IPS DF 19.7 (cell line): ENCODE results near the gene MPST.

Source experiments
- DNase-seq: peaks from one replicate; pipeline ENCODE4 v3.0.0-alpha.2; 2013; ENCODE audit warnings: low read depth, low spot score

The MPST gene

DNA sequence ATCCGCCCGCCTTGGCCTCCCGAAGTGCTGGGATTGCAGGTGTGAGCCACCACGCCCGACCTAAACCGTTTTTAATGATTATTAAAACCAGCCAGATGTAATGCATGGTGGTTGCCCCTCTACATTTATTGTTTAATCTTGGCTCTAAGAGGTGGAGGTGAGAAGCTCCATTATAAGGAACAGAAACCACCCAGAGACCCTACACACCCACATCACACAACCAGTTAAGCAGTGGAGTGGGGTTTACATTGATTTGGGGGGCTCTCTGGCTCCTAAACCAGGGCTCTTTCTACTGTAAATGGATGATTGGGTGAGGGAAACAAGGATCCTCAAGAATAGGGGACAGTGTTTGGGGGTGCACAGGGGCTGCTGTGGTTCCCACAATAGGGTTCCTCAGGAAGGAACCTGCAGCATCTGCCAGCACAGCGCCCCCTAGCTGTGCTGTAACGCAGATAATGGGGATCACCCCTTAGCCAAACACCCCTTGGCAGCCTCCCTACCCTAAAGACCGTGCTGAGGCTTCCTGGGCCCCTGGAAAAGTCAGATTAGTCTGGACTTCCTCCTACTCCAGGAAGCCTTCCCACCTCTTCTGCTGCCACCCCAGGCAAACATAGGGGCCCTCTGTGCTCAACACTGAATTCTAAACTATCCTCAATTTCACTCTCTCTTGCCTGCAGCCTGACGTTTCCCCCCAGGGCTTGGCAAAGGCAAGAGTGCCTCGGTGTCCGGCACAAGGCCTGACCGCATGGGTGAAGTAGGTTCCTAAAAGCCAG, 2.4 kb downstream of the MPST start:
- DNase-seq, result no peak

DNA sequence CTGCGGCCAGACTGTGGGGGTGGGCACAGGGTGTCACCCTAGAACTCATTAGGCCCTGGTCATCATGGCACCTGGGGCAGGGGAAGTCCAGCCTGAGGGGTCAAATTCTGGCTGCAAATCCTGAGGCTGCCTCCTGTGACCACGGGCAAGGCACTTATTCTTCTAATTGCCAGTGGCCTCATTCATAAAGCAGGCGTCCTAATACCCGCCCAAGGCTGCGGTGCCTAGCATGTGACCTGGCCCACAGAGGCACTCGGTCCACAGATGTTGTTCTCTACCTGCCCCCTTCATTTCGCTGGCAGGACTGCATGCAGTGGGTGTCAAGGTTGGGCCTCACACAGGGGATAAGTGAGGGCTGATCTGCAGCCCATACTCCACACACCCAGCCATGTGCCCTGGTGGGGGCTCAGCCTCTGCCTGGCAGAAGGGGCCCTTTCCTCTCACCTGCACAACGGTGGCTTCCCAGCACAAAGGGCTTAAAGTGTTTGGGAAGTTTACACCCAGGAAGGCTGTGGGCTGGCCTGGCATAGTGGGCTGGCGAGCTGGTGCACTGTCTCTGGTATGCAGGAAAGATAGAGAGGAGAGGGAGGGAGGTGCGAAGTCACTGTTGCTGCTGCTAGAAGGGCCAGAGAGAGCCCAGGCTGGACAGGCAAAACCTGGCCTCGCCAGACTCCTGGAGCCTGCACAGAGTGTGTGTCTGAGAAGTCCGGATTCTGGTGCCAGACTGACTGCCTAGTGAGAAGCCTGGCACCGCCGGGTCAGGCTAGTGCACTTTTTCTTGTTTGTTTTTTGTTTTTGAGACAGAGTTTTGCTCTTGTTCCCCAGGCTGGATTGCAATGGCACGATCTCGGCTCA, 3.2 kb downstream of the MPST start:
- no peak for DNase-seq

DNA sequence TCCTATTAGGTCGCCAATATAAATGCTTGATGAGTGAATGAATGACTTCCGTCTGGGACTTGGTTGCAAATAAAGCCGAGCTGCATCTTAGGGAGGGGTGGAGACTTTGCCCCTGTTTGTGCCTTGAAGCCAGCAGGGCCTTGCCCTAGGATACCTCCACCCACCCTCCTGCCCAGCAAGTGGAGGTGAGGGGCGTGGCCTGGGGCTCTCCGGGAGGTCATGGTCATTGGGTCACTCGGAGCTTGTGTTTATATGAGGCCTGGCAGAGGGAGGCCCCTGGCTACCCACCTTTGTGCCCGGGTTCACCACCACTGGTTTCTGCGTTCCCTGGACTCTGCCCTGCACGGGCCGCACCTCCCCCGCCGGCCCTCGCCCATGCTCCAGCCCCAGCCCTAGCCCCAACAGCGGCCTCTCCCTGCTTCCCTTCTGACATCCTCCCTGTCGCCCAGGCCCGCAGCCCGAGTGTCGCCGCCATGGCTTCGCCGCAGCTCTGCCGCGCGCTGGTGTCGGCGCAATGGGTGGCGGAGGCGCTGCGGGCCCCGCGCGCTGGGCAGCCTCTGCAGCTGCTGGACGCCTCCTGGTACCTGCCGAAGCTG, 4.3 kb downstream of the MPST start:
- no peak for DNase-seq

DNA sequence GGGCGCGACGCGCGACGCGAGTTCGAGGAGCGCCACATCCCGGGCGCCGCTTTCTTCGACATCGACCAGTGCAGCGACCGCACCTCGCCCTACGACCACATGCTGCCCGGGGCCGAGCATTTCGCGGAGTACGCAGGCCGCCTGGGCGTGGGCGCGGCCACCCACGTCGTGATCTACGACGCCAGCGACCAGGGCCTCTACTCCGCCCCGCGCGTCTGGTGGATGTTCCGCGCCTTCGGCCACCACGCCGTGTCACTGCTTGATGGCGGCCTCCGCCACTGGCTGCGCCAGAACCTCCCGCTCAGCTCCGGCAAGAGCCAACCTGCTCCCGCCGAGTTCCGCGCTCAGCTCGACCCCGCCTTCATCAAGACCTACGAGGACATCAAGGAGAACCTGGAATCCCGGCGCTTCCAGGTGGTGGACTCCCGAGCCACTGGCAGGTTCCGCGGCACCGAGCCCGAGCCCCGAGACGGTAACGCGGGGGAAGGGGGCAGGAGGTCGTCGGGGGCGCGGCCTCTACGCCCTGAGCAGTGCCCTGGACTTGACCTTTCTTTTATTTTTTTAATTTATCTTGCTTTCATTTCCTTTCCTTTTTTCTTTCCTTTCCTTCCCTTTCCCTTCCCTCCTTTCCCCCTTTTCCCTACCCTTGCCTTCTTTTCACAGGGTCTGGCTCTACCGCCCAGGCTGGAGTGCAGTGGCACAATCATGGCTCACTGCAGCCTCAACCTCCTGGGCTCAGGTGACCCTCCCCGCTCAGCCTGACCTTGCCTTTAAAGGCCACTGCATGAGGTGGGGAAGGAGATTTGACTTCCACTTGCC, 5.0 kb downstream of the MPST start:
- no peak for DNase-seq

DNA sequence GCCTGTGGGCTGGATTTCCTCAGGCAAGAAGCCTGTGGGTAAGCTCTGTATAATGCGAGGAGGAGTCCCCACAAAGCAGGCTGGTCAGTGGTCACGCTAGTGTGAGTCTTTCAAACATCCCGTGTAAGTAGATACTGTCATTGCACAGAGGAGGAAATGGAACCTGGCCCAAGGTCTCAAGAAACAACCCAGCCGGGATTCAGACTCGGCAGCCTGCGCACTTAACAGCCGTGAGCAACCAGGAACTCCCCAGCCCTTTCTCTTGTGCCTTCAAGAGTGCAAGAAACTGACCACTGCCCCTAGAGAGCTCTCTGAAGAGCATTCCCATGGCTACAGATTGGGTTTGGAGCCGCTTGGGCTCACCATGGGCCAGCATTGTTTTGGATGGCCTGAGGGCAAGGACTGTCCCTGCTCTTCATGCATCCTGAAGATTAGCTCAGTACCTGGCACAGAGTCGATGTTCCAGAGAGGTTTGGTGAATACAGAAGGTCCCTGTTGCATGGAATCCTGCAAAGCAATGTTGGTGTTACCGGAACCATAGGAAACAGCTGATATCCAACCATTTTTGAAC, 6.0 kb downstream of the MPST start:
- no peak for DNase-seq

DNA sequence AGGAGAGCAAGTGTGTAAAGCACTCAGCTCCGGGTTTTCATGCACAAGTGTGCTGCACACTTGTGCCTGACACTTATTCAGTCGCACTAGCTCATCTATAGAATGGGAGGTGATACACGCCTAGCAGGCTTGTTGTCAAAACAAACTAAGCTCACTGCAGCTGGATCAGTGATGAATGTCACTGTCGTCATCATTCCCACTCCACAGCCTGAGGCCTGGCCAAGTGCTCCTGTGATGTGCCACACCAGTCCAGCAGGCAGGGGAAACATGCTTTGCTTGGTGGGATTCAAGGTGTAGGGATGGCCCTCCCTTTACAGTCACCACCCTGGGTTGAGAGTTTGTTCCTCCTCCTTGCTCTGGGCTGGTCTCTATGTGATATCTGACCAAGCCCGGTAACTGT, 6.8 kb downstream of the MPST start:
- DNase-seq, result no peak

DNA sequence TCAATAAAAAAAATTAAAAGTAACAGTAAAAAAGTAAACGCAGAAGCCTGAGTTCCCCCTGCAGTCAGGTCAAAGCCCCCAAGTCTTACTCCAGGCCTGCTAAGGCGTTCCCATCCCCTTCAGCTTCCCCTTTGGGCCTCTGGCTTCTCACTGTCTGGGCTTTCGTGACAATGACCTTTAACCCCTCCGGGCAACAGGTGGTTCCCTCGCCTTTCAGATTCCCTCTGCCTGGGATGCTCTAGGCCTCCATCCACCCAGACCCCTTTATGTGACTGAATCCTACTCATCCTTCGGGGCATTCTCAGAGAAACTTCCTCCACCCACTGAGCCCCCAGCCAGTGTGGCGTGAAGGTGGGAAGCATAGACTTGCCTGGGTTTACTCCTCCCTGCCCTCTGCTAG, 8.0 kb downstream of the MPST start:
- no peak for DNase-seq

DNA sequence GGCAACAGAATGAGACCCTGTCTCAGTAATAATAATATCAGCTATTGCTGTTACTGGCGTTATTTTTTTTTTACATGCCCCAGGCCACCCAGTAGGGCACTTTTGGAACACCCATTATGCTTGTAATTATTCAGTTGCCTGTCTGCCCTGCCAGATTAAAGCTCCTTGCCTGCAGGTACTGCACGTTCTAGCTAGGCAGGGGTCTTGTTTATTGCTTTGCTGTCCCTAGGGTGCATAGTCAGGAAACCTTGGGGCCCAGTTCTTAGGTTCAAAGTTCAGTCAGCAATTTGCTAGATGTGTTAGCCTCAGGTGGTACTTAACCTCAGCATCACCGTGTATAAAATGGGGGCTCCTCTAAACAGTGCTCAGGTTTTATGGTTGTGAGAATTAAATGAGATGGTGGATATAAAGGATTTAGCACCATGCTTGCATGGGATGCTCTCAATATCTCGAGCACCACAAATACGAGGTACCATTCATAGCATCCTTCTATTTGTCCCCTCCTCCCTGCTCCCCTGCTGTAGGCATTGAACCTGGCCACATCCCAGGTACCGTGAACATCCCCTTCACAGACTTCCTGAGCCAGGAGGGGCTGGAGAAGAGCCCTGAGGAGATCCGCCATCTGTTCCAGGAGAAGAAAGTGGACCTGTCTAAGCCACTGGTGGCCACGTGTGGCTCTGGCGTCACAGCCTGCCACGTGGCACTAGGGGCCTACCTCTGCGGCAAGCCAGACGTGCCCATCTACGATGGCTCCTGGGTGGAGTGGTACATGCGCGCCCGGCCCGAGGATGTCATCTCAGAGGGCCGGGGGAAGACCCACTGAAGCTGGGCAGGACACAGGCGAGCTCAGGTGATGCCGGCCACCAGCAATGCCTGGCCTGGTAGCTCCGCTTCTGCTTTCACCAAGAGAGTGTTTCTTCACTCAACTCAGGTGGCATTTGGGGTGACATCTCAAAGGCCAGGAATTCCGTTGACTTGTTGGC, 9.4 kb downstream of the MPST start:
- no peak for DNase-seq

DNA sequence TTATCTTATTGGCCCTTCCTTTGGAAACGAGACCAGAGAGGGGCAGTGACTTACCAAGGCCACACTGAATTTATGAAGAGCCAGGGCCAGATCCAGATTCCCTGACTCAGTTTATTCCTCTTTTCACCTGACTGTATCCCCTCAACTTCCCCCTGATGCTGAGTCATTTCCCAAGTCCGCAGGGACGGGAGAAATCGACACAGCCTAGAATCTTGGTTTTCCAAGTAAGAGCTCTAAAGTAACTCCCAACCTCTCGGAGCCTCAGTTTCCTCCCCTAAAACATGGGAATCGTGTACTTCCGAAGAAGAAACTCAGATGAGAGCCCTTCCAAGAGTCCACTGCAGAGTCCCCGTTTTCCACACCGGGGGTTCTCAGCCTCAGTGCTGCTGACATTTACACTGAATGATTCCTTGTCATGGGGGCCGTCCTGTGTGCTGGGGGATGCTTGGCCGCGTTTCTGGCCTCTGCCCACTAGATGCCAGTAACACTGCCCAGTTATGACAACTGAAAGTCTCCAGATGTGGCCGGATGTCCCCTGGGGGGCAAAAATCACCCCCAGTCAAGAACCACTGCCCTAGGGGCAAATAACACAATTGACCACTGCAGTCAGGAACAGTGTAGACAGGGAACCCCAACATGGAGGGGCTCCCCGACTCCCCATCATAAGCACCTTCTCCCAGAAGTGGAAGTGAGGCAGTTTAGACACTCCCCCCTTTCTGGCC, 11.2 kb downstream of the MPST start:
- DNase-seq, result no peak

DNA sequence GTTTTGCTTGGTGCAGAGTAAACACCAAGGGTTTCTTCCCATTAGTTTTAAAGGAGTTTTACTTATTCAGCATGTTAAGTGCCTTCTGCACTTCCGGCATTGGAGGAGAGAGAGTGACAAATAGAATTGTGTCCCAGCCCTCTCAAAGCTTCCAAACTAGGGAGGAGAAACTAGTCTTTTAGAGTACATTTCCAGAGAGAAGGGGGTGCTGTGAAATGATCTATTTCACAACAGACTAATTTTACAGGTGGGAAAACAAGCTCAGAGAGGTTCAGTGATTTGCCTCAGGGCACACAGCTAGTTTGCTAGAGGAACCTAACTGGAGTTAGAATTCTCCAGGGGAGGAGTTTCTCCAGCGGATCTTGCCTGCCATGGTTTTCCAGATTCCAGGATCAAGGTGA, 12.6 kb downstream of the MPST start:
- DNase-seq, result no peak

DNA sequence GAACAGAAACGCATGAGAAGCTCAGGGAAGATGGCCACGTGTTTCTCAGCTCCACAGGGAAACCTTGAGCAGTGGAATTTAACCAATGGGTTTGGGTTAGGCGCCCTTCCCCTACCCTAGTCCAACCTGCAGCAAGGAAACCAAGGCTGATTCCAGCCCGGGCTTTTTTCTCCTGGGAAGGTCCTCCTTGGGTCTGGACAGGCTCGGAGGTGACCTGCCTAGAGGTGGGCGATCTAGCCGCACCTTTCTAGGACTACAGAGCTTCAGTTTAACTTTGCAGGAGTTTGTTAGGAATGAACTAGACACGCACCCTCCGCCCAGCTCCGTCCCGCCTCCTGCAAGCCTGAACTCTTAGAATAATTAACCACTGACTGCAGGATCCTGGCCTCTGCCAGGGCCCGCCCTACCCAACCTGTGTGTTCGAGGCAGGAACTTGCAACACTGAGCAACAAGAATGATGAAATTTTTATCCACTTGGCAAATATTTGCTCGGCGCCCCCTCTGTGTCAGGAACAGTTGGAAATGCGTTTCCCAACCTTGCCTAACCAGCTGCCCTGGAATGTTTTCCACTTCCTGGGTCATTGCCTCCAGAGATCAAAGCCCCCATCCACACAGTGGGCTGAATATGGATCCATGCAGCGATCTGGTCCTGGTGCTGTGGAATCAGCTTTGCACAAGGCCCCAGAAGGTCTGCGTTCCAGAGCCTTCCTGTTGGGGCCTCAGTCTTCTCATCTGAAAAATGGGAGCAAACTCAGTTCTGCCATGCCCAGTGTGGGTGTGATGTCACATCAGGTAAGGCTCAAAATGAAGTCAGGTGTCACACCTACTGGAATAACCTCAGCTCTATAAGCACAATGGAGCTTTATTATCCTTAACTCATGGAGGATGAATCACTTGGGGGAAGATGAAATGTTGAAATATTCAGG, 13.3 kb downstream of the MPST start:
- DNase-seq, result no peak

DNA sequence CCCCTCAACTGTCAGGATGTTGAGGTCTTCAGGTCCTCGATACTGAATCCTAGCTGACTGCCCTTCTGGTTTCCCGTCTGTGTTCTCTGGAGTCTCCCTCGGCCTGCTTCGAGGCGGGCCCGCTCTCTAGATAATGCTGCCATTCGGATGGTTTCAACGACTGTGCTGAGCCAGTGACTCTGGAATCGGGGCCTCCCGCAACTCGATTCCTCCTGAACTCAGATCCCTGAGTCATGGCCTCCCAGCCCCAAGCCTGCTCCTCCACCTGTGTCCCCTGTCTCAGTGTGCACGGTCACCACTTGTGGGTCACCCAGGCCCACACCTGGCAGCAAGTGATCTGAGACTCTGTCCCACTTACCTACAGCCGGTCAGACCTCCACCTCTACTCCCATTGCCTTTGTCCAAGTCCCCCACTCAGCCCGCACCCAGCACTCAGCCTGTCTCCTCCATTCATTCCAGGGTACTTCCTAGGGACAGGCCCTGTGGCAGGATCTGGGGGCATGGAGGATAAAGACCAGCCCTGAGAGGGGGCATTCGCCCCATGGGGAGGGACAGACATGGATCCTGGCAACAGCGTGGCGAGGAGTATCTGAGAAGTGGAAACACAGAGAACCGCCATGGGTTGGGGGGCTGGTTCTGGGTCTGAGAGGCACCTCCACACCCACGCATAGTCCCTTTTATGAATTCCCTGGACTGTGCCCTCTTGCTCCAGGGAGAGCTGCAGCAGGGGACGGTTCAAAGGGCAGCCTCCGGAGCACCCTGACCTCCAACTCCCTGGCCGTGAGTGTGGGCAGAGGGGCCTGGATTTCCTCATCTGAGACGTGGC, 14.3 kb downstream of the MPST start:
- DNase-seq, result no peak

DNA sequence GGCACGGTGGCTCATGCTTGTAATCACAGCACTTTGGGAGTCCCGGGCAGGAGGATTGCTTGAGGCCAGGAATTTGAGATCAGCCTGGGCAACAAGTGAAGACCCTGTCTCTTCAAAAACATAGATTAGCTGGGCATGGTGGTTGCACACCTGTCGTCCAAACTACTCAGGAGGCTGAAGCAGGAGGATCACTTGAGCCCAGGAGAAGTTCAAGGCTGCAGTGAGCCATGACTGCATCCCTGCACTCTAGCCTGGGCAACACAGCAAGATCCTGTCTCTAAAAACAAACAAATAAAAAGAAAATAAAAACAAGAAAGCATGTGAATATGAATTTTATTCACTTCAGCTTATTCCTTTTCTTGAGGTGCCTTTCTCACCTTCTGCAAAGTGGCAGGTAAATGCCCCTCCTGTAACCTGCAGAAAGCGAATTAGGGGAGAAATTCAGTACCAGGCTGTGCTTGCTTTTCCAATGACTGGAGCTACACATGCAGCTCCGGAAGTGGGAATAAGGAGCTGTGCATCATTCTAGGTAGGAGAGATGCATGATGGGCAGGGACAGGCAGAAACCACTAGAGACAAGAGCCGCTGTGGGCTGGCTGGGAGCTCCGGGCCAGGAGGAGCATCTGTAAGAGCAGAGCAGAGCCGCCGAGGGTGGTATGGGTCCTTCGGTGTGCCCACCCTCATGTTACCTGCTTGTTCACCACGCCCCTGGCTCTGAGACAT, 17.3 kb downstream of the MPST start:
- no peak for DNase-seq

DNA sequence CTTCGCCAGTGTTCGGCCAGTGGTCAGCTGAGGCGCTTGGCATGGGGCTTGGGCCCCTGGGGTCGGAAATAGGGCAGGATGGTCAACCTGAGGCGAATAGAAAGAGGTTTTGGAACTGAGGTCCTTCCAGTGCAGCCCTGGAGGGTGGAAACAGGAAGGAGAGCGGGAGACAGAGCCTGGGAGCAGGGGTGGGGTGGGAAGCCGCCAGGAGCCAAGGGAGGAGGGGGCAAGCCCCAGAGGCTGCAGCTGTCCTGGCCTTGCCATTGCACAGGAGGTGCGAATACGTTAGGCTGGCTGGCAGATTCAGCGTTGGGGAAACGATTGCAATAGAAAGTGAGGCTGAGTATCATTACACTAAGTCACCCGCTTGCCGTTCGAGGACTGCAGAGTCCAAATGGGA, 18.1 kb downstream of the MPST start:
- no peak for DNase-seq

DNA sequence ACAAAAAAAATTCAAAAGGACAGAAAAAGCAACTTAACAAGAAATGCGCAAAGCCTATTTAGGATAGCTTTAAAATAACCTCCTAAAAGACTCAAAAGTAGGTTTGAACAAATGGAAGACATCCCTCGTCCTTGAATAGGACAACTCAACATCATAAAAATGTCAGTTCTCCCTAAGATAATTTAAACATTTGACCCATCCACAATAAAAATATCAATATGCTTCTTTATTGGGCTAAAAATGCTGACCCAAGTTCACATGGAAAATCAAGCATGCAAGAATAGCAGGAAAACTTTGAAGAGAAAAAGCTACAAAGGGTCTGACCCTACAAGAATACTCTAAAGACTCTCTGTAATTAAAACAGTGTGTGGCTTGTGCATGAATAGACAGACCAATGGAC, 19.9 kb downstream of the MPST start:
- no peak for DNase-seq

DNA sequence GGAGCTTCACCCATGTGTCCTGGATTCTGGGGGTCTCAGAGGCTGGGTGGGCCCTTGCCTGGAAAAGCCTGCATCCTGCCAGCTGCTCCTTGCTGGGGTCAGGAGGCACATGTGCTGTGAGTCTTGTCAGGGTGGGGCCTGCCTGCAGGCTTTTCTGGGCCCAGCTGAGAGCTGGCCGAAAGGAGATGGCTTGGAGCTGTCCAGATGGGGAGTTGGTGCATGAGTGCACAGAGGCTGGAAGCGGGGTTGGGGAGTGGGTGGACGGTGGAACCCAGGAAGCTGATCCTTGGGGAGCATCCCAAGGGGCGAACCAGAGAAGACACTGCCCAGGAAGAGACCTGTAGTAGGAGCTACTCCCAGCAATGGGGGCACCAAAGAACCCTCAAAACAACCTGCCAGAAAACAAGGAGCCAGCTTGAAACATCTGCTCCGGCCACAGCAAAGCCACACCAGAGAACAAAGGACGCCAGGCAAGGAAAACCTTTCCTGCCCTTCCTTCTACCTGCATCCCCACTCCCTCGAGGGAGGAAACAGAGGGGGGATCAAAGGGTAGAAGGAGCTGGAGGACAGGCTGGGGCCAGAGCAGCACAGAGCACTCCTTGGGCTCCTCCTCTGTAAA, 23.8 kb downstream of the MPST start:
- DNase-seq, result no peak
